GM12873 (cell line): Measurements from ENCODE around the gene RNF26.

Experiments
- CTCF ChIP-seq: IDR thresholded peaks from 2 replicates; pipeline ENCODE4 v1.5.1; 2012; ENCODE audit warnings: low read depth, mild to moderate bottlenecking, moderate library complexity, low read length, control low read depth; ENCODE audit not compliant: insufficient read depth; ENCODE audit errors: missing control alignments

RNF26 gene

GRCh38 chr11:119320776-119321524 is 13.4 kb upstream of the RNF26 start:
- no peak for TF ChIP-seq CTCF

GRCh38 chr11:119322360-119322739 is 12.0 kb upstream of the RNF26 start:
- TF ChIP-seq CTCF = no peak

- TF ChIP-seq CTCF = no peak
Measured at GRCh38 chr11:119322921-119323531, 11.3 kb upstream of the RNF26 start.

- peak; percentile 81 for TF ChIP-seq CTCF
Measured at GRCh38 chr11:119323532-119324033, 10.7 kb upstream of the RNF26 start.

- no peak for TF ChIP-seq CTCF
Measured at GRCh38 chr11:119324189-119324588, 10.1 kb upstream of the RNF26 start.

- TF ChIP-seq CTCF = no peak
Measured at GRCh38 chr11:119329320-119329719, 5.0 kb upstream of the RNF26 start.

GRCh38 chr11:119330237-119330636 is 4.1 kb upstream of the RNF26 start:
- TF ChIP-seq CTCF = no peak
